Neural crest cell (in vitro differentiated cells): Measurements from ENCODE around the gene HTR3B. TPM values are rescaled to one million over a fixed set of nuclear protein-coding genes. Genes with fewer than 3 reads are reported as not detected.

Source experiments
- DNase-seq: peaks from one replicate; pipeline ENCODE4 v3.0.0; 2021; ENCODE audit warnings: low read depth, mixed read lengths, low spot score
- H3K27ac Mint-ChIP-seq: one replicate; pipeline ENCODE4 v1.8.0; 2021; ENCODE audit warnings: mild to moderate bottlenecking, mixed read lengths; ENCODE audit not compliant: unreplicated experiment
- H3K27me3 Mint-ChIP-seq: 2 replicates; pipeline ENCODE4 v1.8.0; 2021; ENCODE audit warnings: low read depth, mild to moderate bottlenecking, mixed read lengths
- H3K36me3 Mint-ChIP-seq: 2 replicates; pipeline ENCODE4 v1.8.0; 2021; ENCODE audit warnings: low read depth, mild to moderate bottlenecking, mixed read lengths
- H3K4me1 Mint-ChIP-seq: 2 replicates; pipeline ENCODE4 v1.8.0; 2021; ENCODE audit warnings: mixed read lengths
- H3K4me3 Mint-ChIP-seq: one replicate; pipeline ENCODE4 v1.8.0; 2021; ENCODE audit warnings: mild to moderate bottlenecking, mixed read lengths
- H3K9me3 Mint-ChIP-seq: 2 replicates; pipeline ENCODE4 v1.8.0; 2021; ENCODE audit warnings: mixed read lengths
- CTCF ChIP-seq: fragments of 200-600 bp; sonication (generic); conservative IDR thresholded peaks from 2 replicates; pipeline ENCODE4 v1.5.0; 2021; ENCODE audit warnings: antibody characterized with exemption, mild to moderate bottlenecking
- total RNA-seq: library from RNA; stranded (reverse); gene quantifications from 2 replicates; pipeline ENCODE4 v1.2.1, GENCODE V29; 2021

Gene HTR3B
- total RNA-seq, 1 donor from 2014 or later = 0.26 TPM

GRCh38 chr11:113960702-113961330 is 56.2 kb downstream of the HTR3B start:
- H3K9me3 Mint-ChIP-seq = peaks cover 7% of the 10 kb centered on the region
- H3K4me3 Mint-ChIP-seq = no peak overlapping the region
- DNase-seq = no peak
- H3K36me3 Mint-ChIP-seq = no peaks in the 10 kb centered on the region
- H3K27me3 Mint-ChIP-seq = no peaks in the 10 kb centered on the region
- no peak for TF ChIP-seq CTCF
- H3K4me1 Mint-ChIP-seq = peaks cover 23% of the 10 kb centered on the region
- no peak overlapping the region for H3K27ac Mint-ChIP-seq

DNA sequence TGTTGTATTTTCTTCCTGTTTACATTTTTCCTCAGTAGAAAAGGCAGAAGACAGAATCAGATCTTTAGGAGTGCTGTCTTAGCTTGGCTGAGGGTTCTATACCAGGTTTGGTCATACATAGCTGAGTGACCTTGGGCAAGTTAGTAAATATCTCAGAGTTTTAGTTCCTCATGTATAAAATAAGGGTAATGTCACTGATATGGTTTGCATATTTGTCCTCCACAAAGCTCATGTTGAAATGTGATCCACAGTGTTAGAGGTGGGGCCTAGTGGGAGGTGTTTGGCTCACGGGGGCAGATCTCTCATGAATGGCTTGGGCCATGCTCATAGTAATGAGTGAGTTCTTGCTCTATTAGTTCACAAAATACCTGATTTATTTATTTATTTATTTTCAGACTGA is 62.8 kb downstream of the HTR3B start:
- H3K27me3 Mint-ChIP-seq = peaks cover 3% of the 10 kb centered on the region
- H3K9me3 Mint-ChIP-seq = peaks cover 4% of the 10 kb centered on the region
- DNase-seq = no peak
- no peak for TF ChIP-seq CTCF
- peaks cover 6% of the 10 kb centered on the region for H3K4me1 Mint-ChIP-seq
- H3K4me3 Mint-ChIP-seq = no peak overlapping the region
- no peaks in the 10 kb centered on the region for H3K36me3 Mint-ChIP-seq
- no peak overlapping the region for H3K27ac Mint-ChIP-seq

- Mint-ChIP-seq H3K4me1 (peaks cover 10% of the 10 kb centered on the region), H3K27me3 (peaks cover 12% of the 10 kb centered on the region), H3K36me3 (no peaks in the 10 kb centered on the region), H3K27ac (no peak overlapping the region), H3K4me3 (no peak overlapping the region), H3K9me3 (no peaks in the 10 kb centered on the region)
- TF ChIP-seq CTCF = no peak
- DNase-seq = no peak
These were observed 67.1 kb downstream of the HTR3B start for GRCh38 chr11:113971506-113972195.

DNA sequence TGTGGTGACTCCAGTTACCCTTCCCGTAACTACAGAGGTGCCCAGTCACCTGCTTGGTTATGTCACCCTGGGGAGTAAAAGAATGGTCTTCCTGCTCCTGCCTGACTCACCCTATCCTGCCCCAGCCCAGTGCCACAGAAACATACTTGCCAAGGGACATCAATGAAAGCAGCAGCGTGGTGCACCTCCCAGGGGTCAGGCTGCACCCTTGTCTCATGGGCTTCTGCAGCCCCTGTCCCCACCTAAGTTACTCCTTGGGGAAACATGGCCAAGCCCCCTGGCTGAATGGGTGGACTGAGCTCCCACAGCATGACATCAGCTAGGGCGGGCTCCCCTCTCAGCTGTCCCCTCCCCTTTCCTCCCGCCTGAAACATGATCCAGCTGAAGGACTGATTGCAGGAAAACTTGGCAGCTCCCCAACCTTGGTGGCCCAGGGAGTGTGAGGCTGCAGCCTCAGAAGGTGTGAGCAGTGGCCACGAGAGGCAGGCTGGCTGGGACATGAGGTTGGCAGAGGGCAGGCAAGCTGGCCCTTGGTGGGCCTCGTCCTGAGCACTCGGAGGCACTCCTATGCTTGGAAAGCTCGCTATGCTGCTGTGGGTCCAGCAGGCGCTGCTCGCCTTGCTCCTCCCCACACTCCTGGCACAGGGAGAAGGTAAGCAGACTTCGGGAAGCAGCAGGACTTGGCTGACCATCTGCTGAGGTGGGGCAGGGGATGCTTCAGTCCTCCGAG is 70.3 kb downstream of the HTR3B start, which contains the start of gene HTR3A:
Gene HTR3A, plus strand, starts transcription at position 368 of the 730 bp plus-strand sequence. Its CDS starts 218 bp downstream, at position 586.
- no peak for TF ChIP-seq CTCF
- peak; percentile 16 for DNase-seq
- peaks cover 14% of the 10 kb centered on the region for H3K27me3 Mint-ChIP-seq
- H3K9me3 Mint-ChIP-seq = no peaks in the 10 kb centered on the region
- no peak within 1 kb of the TSS for H3K27ac Mint-ChIP-seq
- H3K4me3 Mint-ChIP-seq = no peak within 1 kb of the TSS
- H3K36me3 Mint-ChIP-seq = no peaks in the 10 kb centered on the region
- peaks cover 10% of the 10 kb centered on the region for H3K4me1 Mint-ChIP-seq

DNA sequence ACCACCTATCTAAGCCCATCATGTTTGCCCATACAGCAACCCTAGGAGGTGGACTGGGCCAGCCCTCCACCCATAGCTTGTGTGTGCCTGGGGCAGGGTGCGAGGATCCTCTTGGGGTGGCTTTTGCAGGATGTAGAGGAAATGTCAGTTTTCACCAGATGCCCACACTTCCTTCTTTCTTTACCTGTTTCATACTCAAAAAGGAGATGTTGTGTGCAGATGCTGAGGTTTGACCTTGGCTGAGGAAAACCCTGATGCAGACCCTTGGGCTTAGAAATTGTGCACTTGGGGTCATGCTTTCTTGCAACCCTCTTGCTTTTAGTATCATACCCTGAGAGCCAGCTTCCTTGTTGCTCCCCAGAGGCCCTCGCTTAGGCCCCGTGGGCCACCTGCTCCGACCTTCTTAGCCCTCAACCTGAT is 72.5 kb downstream of the HTR3B start:
- no peak overlapping the region for H3K27ac Mint-ChIP-seq
- no peaks in the 10 kb centered on the region for H3K36me3 Mint-ChIP-seq
- peaks cover 10% of the 10 kb centered on the region for H3K4me1 Mint-ChIP-seq
- no peak overlapping the region for H3K4me3 Mint-ChIP-seq
- no peaks in the 10 kb centered on the region for H3K9me3 Mint-ChIP-seq
- TF ChIP-seq CTCF = no peak
- no peak for DNase-seq
- peaks cover 24% of the 10 kb centered on the region for H3K27me3 Mint-ChIP-seq
